ENCODE measurements around the gene TSPY3. TPM values are rescaled to one million over a fixed set of nuclear protein-coding genes. Genes with fewer than 3 reads are reported as not detected.
"Not testable (repeated sequence)": the region's sequence is repeated elsewhere in the genome, so short reads cannot be mapped to it uniquely, and the experiment has no call there.

TSPY3 gene, protein sequence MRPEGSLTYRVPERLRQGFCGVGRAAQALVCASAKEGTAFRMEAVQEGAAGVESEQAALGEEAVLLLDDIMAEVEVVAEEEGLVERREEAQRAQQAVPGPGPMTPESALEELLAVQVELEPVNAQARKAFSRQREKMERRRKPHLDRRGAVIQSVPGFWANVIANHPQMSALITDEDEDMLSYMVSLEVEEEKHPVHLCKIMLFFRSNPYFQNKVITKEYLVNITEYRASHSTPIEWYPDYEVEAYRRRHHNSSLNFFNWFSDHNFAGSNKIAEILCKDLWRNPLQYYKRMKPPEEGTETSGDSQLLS
- not detected in 2 replicates for total RNA-seq
- long read RNA-seq: 0 reads

DNA sequence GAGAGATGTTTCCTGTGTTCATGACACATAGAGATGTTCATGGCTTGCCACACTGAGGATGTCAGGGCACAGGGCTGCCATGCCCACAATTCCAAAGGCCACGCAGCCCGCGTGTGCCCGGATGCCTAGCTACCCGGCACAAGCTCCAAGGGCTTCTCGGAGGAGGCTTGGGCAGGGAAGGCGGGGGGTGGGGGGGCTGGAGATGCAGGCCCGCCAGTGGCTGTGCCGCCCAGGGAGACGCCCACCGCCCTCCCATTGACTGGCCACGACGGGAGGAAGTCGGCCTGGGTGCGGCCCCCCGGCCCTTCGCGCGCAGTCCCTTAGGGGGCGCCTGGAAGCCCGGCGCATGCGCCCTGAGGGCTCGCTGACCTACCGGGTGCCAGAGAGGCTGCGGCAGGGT, at the start of gene TSPY3:
Gene TSPY3 (plus strand): TSS at position 301 of the 400 bp plus-strand sequence. CDS start 46 bp downstream, at position 347.
- not testable (repeated sequence) for DNase-seq (ENCODE audit: low read depth, low spot score); H3K4me3 Mint-ChIP-seq; H3K4me1 Mint-ChIP-seq; H3K27me3 Mint-ChIP-seq (ENCODE audit: low read depth); H3K36me3 Mint-ChIP-seq (ENCODE audit: low read depth); H3K9me3 Mint-ChIP-seq; H3K27ac Mint-ChIP-seq (ENCODE audit: unreplicated experiment)

GRCh38 chrY:9357497-9357896, 40.7 kb upstream of the TSPY3 start, which contains the start of gene TSPY8:
Gene TSPY8, plus strand, starts transcription at chrY:9357797. Its CDS starts 46 bp downstream, at chrY:9357843.
- not testable (repeated sequence) for H3K27me3 Mint-ChIP-seq (ENCODE audit: low read depth); H3K27ac Mint-ChIP-seq (ENCODE audit: unreplicated experiment); H3K4me1 Mint-ChIP-seq; H3K4me3 Mint-ChIP-seq; H3K36me3 Mint-ChIP-seq (ENCODE audit: low read depth); H3K9me3 Mint-ChIP-seq; DNase-seq (ENCODE audit: low read depth, low spot score)

GRCh38 chrY:9396527-9396926, 1.7 kb upstream of the TSPY3 start:
- H3K4me3 Mint-ChIP-seq; H3K4me1 Mint-ChIP-seq; DNase-seq (ENCODE audit: low read depth, low spot score); H3K9me3 Mint-ChIP-seq; H3K27me3 Mint-ChIP-seq (ENCODE audit: low read depth); H3K27ac Mint-ChIP-seq (ENCODE audit: unreplicated experiment); H3K36me3 Mint-ChIP-seq (ENCODE audit: low read depth): not testable (repeated sequence)

Other genes starting within 250 kb of the TSPY3 start
- gene TSPY4, start 61.0 kb upstream of the TSPY3 start, total RNA-seq: not detected in 2 replicates
- gene TSPY8, start 40.6 kb upstream of the TSPY3 start, total RNA-seq: not detected in 2 replicates
- gene TSPY1, start 68.5 kb downstream of the TSPY3 start, total RNA-seq: not detected in 2 replicates
- gene TSPY9, start 88.8 kb downstream of the TSPY3 start, total RNA-seq: not detected in 2 replicates
- not detected in 2 replicates for gene TSPY10, start 129.5 kb downstream of the TSPY3 start, total RNA-seq